NB4 (cell line): ENCODE data around the gene CLMP.

ENCODE experiments used
- DNase-seq: peaks from one replicate; pipeline ENCODE4 v3.0.0; 2010; ENCODE audit warnings: low read depth
- H3K4me3 ChIP-seq: one replicate; pipeline ENCODE4 v1.5.1; 2011; ENCODE audit warnings: mild to moderate bottlenecking, low read depth, low read length, moderate library complexity
- MYC ChIP-seq: IDR thresholded peaks from 2 replicates; pipeline ENCODE4 v1.6.1; 2011; ENCODE audit warnings: low read depth, low read length
- POLR2A ChIP-seq: IDR thresholded peaks from 2 replicates; pipeline ENCODE4 v1.6.1; 2011; ENCODE audit warnings: mild to moderate bottlenecking; ENCODE audit not compliant: insufficient read length; ENCODE audit errors: extremely low read depth
- TF ChIP-seq, protein P1 (sequence below): IDR thresholded peaks from 2 replicates; pipeline ENCODE4 v1.6.1; 2011; ENCODE audit warnings: low read depth, low read length
- TF ChIP-seq, protein P2 (sequence below): IDR thresholded peaks from one replicate; pipeline ENCODE4 v1.5.1; 2012; ENCODE audit warnings: low read depth, low read length

CLMP gene

DNA sequence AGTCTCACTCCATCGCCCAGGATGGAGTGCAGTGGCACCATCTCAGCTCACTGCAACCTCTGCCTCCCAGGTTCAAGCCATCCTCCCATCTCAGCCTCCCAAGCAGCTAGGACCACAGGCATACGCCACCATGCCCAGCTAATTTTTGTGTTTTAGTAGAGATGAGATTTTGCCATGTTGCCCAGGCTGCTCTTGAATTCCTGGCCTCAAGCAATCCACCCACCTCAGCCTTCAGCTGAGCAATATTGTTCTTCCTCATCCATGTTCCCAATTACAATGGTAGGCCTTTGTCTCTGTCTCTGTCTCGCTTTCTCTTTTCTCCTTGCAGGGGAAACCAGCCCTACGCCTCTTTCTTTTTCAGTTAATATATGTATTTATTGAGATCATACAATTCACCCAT, 143.4 kb downstream of the CLMP start:
- no peak for DNase-seq
- H3K4me3 ChIP-seq: no peak overlapping the region
- TF ChIP-seq, protein P1, sequence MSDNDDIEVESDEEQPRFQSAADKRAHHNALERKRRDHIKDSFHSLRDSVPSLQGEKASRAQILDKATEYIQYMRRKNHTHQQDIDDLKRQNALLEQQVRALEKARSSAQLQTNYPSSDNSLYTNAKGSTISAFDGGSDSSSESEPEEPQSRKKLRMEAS: no peak
- TF ChIP-seq POLR2A (no peak), MYC (no peak)
- TF ChIP-seq, protein P2, sequence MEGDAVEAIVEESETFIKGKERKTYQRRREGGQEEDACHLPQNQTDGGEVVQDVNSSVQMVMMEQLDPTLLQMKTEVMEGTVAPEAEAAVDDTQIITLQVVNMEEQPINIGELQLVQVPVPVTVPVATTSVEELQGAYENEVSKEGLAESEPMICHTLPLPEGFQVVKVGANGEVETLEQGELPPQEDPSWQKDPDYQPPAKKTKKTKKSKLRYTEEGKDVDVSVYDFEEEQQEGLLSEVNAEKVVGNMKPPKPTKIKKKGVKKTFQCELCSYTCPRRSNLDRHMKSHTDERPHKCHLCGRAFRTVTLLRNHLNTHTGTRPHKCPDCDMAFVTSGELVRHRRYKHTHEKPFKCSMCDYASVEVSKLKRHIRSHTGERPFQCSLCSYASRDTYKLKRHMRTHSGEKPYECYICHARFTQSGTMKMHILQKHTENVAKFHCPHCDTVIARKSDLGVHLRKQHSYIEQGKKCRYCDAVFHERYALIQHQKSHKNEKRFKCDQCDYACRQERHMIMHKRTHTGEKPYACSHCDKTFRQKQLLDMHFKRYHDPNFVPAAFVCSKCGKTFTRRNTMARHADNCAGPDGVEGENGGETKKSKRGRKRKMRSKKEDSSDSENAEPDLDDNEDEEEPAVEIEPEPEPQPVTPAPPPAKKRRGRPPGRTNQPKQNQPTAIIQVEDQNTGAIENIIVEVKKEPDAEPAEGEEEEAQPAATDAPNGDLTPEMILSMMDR: no peak

DNA sequence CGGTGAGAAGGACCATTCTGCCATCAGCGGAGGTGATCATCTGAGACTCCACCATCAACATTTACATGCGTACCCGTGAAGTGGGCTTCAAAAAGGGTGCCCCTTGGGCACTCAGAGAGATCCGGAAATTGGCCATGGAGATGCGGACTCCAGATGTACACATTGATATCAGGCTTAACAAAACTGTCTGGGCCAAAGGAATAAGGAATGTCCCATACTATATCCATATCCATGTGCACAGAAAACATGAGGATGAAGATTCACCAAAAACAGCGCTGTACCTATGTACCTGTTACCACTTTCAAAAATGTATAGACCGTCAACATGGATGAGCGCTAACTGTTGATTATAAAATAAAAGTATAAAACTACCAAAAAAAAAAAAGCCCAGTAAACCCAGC, 143.9 kb downstream of the CLMP start:
- TF ChIP-seq, protein P1: no peak
- TF ChIP-seq MYC (no peak), POLR2A (no peak)
- TF ChIP-seq, protein P2: no peak
- no peak for DNase-seq
- H3K4me3 ChIP-seq: no peak overlapping the region

DNA sequence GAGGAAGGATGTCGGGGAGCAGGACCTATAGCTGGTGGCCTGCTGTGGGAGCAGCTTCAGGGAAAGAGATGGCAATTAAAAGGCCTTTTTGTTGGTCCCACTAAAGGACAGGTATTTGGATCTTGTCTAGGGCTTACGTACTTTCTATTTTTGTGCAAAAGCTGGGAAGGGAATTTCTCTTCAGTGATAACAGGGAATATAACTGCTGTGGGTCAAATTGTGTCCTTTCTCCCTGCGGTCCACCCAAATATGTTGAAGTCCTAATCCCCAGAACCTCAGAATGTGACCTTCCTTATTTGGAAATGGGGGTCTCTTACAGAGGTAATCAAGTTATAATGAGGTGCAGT, 147.1 kb downstream of the CLMP start:
- no peak overlapping the region for H3K4me3 ChIP-seq
- TF ChIP-seq MYC (no peak), POLR2A (no peak)
- TF ChIP-seq, protein P2: no peak
- TF ChIP-seq, protein P1: no peak
- no peak for DNase-seq

DNA sequence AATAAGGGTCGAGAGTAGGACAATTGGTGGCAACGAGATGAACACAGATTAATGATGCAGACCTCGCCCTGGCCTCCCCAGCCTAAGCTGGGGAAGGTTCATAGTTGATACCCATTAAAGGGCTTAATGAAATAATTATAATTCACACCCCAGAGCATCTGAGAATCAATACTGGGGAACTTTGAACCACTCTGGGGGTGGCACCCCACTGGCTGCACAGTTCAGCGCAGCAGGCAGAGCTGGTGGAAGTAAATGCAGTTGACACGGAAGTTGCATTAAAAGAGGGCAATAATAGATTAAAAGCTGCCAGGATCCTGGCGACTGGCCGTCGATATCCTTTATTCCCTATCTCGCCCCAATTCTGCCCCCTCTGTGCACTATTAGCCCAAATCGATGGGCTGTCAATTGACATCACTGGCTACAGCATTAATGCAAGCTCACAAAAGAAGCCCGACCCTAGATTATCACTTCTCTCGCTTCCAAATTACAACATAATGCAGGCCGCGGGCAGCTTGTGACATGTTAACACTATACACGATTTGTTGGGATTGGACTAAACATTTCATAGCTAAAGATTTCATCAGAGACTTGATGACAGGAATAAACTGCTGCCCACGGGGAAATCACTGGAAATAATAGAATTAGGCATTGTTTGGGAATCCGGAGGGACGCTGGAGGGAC, 147.6 kb downstream of the CLMP start:
- no peak for DNase-seq
- TF ChIP-seq MYC: no peak
- TF ChIP-seq, protein P2: no peak
- no peak overlapping the region for H3K4me3 ChIP-seq

DNA sequence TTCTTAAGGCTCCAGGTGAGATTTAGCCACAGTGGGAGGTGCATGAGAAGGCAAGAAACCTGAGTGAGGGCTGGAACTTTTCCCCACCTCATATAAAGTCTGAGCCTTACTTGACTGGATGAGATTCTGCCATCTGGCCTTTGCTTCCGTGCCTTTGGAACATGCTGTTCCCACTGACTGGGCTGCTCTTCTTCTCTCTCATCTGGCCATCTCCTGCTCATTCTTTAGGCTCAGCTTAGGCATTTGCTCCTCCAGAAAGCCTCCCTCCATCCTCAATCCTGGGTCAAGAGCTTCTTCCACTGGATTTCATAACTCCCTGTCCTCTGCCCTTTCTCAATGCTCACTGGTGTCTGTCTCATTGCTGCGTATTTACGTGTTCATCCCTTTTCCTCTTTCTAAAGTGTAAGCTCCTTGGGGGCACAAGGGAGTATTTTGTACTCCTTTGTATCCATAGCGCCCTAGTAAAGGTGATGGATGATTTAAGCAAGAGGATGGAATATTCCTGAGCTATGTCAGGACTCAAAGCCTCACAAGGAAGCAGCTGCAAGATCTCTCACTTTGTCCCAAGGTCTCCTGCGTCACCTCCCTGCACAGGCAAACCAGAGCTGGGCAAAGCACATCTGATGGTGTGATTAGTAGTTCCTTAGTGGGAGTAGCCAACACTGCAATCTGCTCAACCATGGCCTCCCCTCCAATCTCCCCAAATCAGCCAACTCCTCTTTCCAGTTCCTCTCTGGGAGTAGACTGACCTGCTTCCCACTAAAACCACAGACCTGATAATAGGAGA, 148.4 kb downstream of the CLMP start:
- TF ChIP-seq, protein P2: no peak
- TF ChIP-seq MYC: no peak
- TF ChIP-seq POLR2A: no peak
- TF ChIP-seq, protein P1: no peak
- no peak for DNase-seq
- no peak overlapping the region for H3K4me3 ChIP-seq
